Uterus (tissue), 4 donors: ENCODE data around the gene NR2F1-AS1. TPM values are rescaled to one million over a fixed set of nuclear protein-coding genes. Genes with fewer than 3 reads are reported as not detected.

Experiments used
- DNase-seq, 2 donors: peaks; one replicate each; pipeline ENCODE4 v3.0.0-alpha.2; 2019 to 2020
- H3K27ac ChIP-seq, 2 donors: fragments of 200-600 bp; sonication (generic); 1 replicate in 1 of 2; 2 replicates in 1 of 2; pipeline ENCODE4 v1.5.1; 2016 to 2018
- H3K27me3 ChIP-seq, 2 donors: fragments of 200-600 bp; sonication (generic); one replicate each; pipeline ENCODE4 v1.5.1; 2018 to 2019; ENCODE audit warnings: control low read depth in 1 of 2
- H3K36me3 ChIP-seq, 2 donors: fragments of 200-600 bp; sonication (generic); one replicate each; pipeline ENCODE4 v1.5.1; 2019; ENCODE audit warnings: control low read depth in 1 of 2
- H3K4me1 ChIP-seq, 2 donors: fragments of 200-600 bp; sonication (generic); one replicate each; pipeline ENCODE4 v1.5.1; 2018 to 2019; ENCODE audit warnings: control low read depth in 1 of 2
- H3K4me3 ChIP-seq, 2 donors: fragments of 200-600 bp; sonication (generic); 1 replicate in 1 of 2; 2 replicates in 1 of 2; pipeline ENCODE4 v1.5.1; 2018 to 2019; ENCODE audit warnings: mild to moderate bottlenecking in 1 of 2
- H3K9me3 ChIP-seq, 2 donors: fragments of 200-600 bp; sonication (generic); one replicate each; pipeline ENCODE4 v1.5.1; 2019; ENCODE audit warnings: control low read depth in 1 of 2
- POLR2A ChIP-seq, 2 donors: fragments of 450-650 bp; IDR thresholded peaks; one replicate each; pipeline ENCODE4 v1.6.1; 2016; ENCODE audit warnings: antibody characterized with exemption in 2 of 2, mild to moderate bottlenecking in 1 of 2, moderate library complexity in 1 of 2
- intact Hi-C: fragments of 100-400 bp; cut with DNase I; formaldehyde crosslinking; loops from one replicate; pipeline ENCODE4 v1.15.1; 2023; ENCODE audit warnings: low total_unique reads
- total RNA-seq, 4 donors: library from RNA; depleted of rRNA in 3 of 4; stranded (reverse); fragments of >200 nt in 3 of 4; gene quantifications; one replicate each; pipeline versions ENCODE4 v1.1.0 to v1.2.4, GENCODE V29; 2014 to 2023
- TF ChIP-seq, protein P1 (sequence below), 4 experiments: fragments of 200-600 bp in 2 of 4; fragments of 450-650 bp in 2 of 4; sonication (generic) in 2 of 4; IDR thresholded peaks; one replicate each; pipeline ENCODE4 v1.5.1; 2016 to 2019; ENCODE audit warnings: antibody characterized with exemption in 4 of 4, mild to moderate bottlenecking in 2 of 4, moderate library complexity in 1 of 4
- donor health status: DM: yes; HTN: yes; CAD: no.

Gene NR2F1-AS1
- total RNA-seq, 4 donors from 2014 or later, result 4.4 to 46.1 (median 19.9) TPM

DNA sequence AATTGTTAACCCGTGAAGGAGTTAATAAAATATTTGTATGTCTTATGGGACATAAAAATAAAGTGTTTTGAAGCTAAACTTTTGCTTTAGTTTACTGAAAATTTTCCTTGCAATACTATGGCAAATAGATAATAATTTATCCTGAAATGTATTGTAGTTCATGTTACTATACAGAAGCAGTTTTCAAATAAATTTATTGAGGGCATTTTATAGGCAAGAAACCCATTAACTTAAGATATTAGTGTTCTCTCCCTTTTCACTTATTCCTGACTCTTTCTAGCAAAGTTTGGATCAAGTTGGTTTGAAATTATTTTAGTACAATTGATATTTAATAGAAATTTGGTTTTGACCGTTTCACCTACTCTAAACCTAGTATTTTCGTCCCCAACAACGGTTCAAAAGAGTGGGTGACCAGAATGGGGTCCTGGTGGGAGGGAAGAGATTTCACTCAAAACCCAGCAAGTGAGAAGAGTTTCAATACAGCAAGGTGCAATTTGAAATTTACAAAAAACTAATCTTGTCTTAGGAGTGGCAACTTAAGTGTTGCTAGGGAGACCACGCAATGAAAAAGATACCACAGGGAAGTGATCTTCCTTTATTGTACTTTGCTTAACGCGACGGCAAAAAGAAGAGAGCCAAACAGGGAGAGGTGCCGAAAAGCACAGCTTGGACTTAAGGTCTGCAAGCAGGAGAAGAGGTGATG lies 30.4 kb upstream of the NR2F1-AS1 start:
- intact Hi-C loops, result no loop called here
- Histone ChIP-seq H3K27me3 (peaks cover 23 to 64% of the 10 kb centered on the region in 2 donors), H3K4me1 (peaks cover 0 to 4% of the 10 kb centered on the region in 2 donors), H3K9me3 (no peaks in the 10 kb centered on the region), H3K4me3 (no peak overlapping the region), H3K27ac (no peak overlapping the region), H3K36me3 (no peaks in the 10 kb centered on the region)
- DNase-seq, result no peak
- no peak for TF ChIP-seq POLR2A (IDR thresholded peaks at IDR 0.05)
- TF ChIP-seq, protein P1, sequence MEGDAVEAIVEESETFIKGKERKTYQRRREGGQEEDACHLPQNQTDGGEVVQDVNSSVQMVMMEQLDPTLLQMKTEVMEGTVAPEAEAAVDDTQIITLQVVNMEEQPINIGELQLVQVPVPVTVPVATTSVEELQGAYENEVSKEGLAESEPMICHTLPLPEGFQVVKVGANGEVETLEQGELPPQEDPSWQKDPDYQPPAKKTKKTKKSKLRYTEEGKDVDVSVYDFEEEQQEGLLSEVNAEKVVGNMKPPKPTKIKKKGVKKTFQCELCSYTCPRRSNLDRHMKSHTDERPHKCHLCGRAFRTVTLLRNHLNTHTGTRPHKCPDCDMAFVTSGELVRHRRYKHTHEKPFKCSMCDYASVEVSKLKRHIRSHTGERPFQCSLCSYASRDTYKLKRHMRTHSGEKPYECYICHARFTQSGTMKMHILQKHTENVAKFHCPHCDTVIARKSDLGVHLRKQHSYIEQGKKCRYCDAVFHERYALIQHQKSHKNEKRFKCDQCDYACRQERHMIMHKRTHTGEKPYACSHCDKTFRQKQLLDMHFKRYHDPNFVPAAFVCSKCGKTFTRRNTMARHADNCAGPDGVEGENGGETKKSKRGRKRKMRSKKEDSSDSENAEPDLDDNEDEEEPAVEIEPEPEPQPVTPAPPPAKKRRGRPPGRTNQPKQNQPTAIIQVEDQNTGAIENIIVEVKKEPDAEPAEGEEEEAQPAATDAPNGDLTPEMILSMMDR (IDR thresholded peaks at IDR 0.05), result no peak

DNA sequence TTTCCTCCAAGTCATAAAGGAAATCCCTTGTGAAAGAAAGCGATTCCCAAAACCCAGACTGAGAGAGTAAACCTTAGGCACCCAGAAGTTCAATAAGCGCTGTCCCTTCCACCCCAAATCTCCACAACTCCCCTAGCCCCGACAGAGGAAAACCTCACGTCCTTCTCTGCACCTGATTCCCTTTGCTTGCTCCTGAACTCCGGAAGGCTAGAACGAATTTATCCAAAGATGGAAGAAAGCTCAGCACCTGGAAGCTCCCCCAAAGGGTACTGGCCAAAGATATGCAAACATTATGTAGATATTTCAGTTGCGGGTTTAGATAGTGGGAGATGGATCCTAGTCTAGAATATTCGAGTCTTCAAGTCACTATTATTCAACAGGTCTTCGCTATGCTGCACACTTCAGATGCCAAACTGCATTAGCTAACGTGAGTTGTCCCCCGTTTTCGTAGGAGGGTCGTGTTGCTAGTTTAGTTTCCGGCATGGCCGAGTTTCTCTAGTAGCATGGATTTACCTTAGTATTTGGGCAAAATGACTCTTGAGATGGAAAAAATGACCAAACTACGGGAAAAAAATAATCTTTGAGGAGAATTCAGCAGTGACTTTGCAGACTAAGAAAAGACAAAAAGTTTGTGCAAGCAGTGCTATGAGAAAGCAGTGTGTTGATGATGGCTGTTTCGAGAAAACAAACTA lies 29.7 kb upstream of the NR2F1-AS1 start:
- intact Hi-C loops, result no loop called here
- no peak for TF ChIP-seq POLR2A (IDR thresholded peaks at IDR 0.05)
- TF ChIP-seq, protein P1 (IDR thresholded peaks at IDR 0.05), result no peak
- Histone ChIP-seq H3K4me1 (peaks cover 0 to 4% of the 10 kb centered on the region in 2 donors), H3K4me3 (no peak overlapping the region), H3K36me3 (no peaks in the 10 kb centered on the region), H3K9me3 (no peaks in the 10 kb centered on the region), H3K27me3 (peaks cover 23 to 64% of the 10 kb centered on the region in 2 donors), H3K27ac (no peak overlapping the region)
- DNase-seq, result no peak

DNA sequence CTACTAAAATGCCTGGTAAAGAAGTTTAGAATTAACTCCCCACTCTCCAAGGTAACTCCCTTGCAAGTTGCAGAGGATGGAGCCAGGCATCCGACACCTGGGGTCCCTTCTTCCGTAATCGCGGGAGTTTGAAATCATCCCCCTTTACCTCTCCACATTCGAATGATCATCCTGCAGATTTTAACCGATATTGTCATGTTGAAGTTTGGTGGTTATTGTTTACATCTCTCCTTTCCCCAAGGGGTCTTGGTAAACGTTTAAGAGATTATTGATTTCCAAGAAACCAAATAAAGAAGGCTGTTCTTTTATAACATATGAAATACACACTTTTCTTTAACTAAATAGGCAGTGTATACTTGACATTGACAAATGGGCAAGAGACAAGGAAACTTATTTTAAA lies 28.7 kb upstream of the NR2F1-AS1 start:
- DNase-seq, result no peak
- no peak overlapping the region for H3K27ac ChIP-seq
- intact Hi-C loops, result no loop called here
- no peak overlapping the region for H3K4me3 ChIP-seq
- peaks cover 0 to 4% of the 10 kb centered on the region in 2 donors for H3K4me1 ChIP-seq
- H3K36me3 ChIP-seq, result no peaks in the 10 kb centered on the region
- H3K27me3 ChIP-seq, result peaks cover 23 to 63% of the 10 kb centered on the region in 2 donors
- H3K9me3 ChIP-seq, result no peaks in the 10 kb centered on the region
- no peak for TF ChIP-seq POLR2A (IDR thresholded peaks at IDR 0.05)
- TF ChIP-seq, protein P1 (IDR thresholded peaks at IDR 0.05), result no peak

DNA sequence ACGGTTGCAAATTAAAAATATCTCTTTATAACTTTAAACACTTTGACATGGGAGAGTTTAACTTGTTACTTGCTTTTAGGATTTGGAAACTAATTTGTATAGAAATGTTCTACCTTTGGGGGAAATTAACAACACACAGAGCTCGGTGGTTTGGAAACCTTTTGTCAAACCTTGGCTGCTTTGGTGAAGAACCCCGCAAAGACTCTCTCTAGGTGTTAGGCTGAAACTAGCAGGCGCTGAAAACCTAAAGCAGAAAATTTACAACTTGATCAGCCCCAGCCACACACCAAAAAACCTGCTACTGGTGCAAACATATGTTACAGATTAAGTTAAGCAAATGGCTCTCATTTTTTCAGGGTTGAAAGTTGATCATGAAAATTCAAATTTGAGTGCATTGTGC lies 27.8 kb upstream of the NR2F1-AS1 start:
- H3K27me3 ChIP-seq, result peaks cover 23 to 59% of the 10 kb centered on the region in 2 donors
- H3K27ac ChIP-seq, result no peak overlapping the region
- no peaks in the 10 kb centered on the region for H3K36me3 ChIP-seq
- H3K4me3 ChIP-seq, result no peak overlapping the region
- no peak for TF ChIP-seq POLR2A (IDR thresholded peaks at IDR 0.05)
- TF ChIP-seq, protein P1 (IDR thresholded peaks at IDR 0.05), result no peak
- intact Hi-C loops, result no loop called here
- H3K4me1 ChIP-seq, result peaks cover 0 to 4% of the 10 kb centered on the region in 2 donors
- DNase-seq, result no peak
- H3K9me3 ChIP-seq, result no peaks in the 10 kb centered on the region
